Neural progenitor cell (in vitro differentiated cells): Measurements from ENCODE around the gene ORAI2. TPM values are rescaled to one million over a fixed set of nuclear protein-coding genes. Genes with fewer than 3 reads are reported as not detected.

Experiments
- DNase-seq: peaks from one replicate; pipeline ENCODE4 v3.0.0-alpha.2; 2016; ENCODE audit warnings: low spot score
- H2AFZ ChIP-seq: fragments of 200-600 bp; sonication (generic); replicated peaks from 2 replicates; pipeline ENCODE4 v1.6.1; 2016; ENCODE audit warnings: antibody characterized with exemption
- H3F3A ChIP-seq: fragments of 200-600 bp; sonication (generic); 2 replicates; pipeline ENCODE4 v1.6.1; 2016; ENCODE audit warnings: antibody characterized with exemption, low read depth
- H3K27ac ChIP-seq: fragments of 200-600 bp; sonication (generic); 2 replicates; pipeline ENCODE4 v1.5.1; 2016; ENCODE audit warnings: mild to moderate bottlenecking
- H3K27me3 ChIP-seq: fragments of 200-600 bp; sonication (generic); 2 replicates; pipeline ENCODE4 v1.6.1; 2016; ENCODE audit warnings: mild to moderate bottlenecking, moderate library complexity
- H3K36me3 ChIP-seq: fragments of 200-600 bp; sonication (generic); 2 replicates; pipeline ENCODE4 v1.5.1; 2016
- H3K4me1 ChIP-seq: fragments of 200-600 bp; sonication (generic); 2 replicates; pipeline ENCODE4 v1.6.1; 2016; ENCODE audit warnings: mixed run types
- H3K4me2 ChIP-seq: fragments of 200-600 bp; sonication (generic); 2 replicates; pipeline ENCODE4 v1.6.1; 2016
- H3K4me3 ChIP-seq: fragments of 200-600 bp; sonication (generic); 2 replicates; pipeline ENCODE4 v1.5.1; 2016
- H3K79me2 ChIP-seq: fragments of 200-600 bp; sonication (generic); 2 replicates; pipeline ENCODE4 v1.6.1; 2016; ENCODE audit warnings: low read depth
- H3K9ac ChIP-seq: fragments of 200-600 bp; sonication (generic); 2 replicates; pipeline ENCODE4 v1.6.1; 2016
- H3K9me3 ChIP-seq: fragments of 200-600 bp; sonication (generic); 2 replicates; pipeline ENCODE4 v1.5.1; 2016; ENCODE audit warnings: low read depth
- H4K20me1 ChIP-seq: fragments of 200-600 bp; sonication (generic); 2 replicates; pipeline ENCODE4 v1.6.1; 2016; ENCODE audit warnings: low read depth
- H3K27ac Mint-ChIP-seq: 3 replicates; pipeline ENCODE4 v1.8.0; 2021; ENCODE audit warnings: mixed read lengths
- H3K27me3 Mint-ChIP-seq: 2 replicates; pipeline ENCODE4 v1.8.0; 2022; ENCODE audit warnings: low read depth, mild to moderate bottlenecking, inconsistent platforms, moderate library complexity, mixed read lengths; ENCODE audit not compliant: insufficient read depth
- H3K36me3 Mint-ChIP-seq: 3 replicates; pipeline ENCODE4 v1.8.0; 2021; ENCODE audit warnings: mixed read lengths
- H3K4me1 Mint-ChIP-seq: 3 replicates; pipeline ENCODE4 v1.8.0; 2021; ENCODE audit warnings: mixed read lengths
- H3K4me3 Mint-ChIP-seq: 3 replicates; pipeline ENCODE4 v1.8.0; 2021; ENCODE audit warnings: mild to moderate bottlenecking, moderate library complexity, mixed read lengths
- H3K9me3 Mint-ChIP-seq: 3 replicates; pipeline ENCODE4 v1.8.0; 2020; ENCODE audit warnings: mixed read lengths
- CTCF ChIP-seq: fragments of 200-600 bp; sonication (generic); IDR thresholded peaks from 2 replicates; pipeline ENCODE4 v1.5.1; 2017; ENCODE audit warnings: antibody characterized with exemption, mild to moderate bottlenecking
- EZH2 ChIP-seq: fragments of 200-600 bp; sonication (generic); IDR thresholded peaks from 2 replicates; pipeline ENCODE4 v1.6.1; 2017; ENCODE audit warnings: antibody characterized with exemption, mild to moderate bottlenecking, moderate library complexity
- EZH2phosphoT487 ChIP-seq: fragments of 200-600 bp; sonication (generic); IDR thresholded peaks from 2 replicates; pipeline ENCODE4 v1.6.1; 2017; ENCODE audit warnings: antibody characterized with exemption
- total RNA-seq: library from RNA; depleted of rRNA; stranded (reverse); fragments of >200 nt; gene quantifications from 2 replicates; pipeline ENCODE4 v1.2.3, GENCODE V29; 2015; ENCODE audit warnings: low replicate concordance

Gene ORAI2
- total RNA-seq, 1 donor from 2014 or later: 15.7 TPM

GRCh38 chr7:102469351-102469971, 36.1 kb downstream of the ORAI2 start:
- Histone ChIP-seq H3K27ac (no peak overlapping the region), H3K36me3 (no peaks in the 10 kb centered on the region), H2AFZ (no peak overlapping the region), H3K79me2 (peaks cover under 1% of the 10 kb centered on the region), H3K9me3 (no peaks in the 10 kb centered on the region), H3K4me2 (no peak overlapping the region), H3K27me3 (no peaks in the 10 kb centered on the region), H3K9ac (no peak overlapping the region), H3F3A (no peaks in the 10 kb centered on the region), H3K4me3 (no peak overlapping the region), H4K20me1 (peaks cover 9% of the 10 kb centered on the region), H3K4me1 (no peaks in the 10 kb centered on the region)
- H3K9me3 Mint-ChIP-seq: no peaks in the 10 kb centered on the region
- no peak overlapping the region for H3K27ac Mint-ChIP-seq
- no peak for DNase-seq
- TF ChIP-seq CTCF: no peak
- TF ChIP-seq EZH2phosphoT487: no peak
- no peak for TF ChIP-seq EZH2
- peaks cover 11% of the 10 kb centered on the region for H3K4me1 Mint-ChIP-seq
- no peaks in the 10 kb centered on the region for H3K27me3 Mint-ChIP-seq
- no peak overlapping the region for H3K4me3 Mint-ChIP-seq
- H3K36me3 Mint-ChIP-seq: peaks cover 8% of the 10 kb centered on the region

GRCh38 chr7:102469972-102470825, 36.8 kb downstream of the ORAI2 start:
- Mint-ChIP-seq H3K36me3 (peaks cover 8% of the 10 kb centered on the region), H3K27ac (no peak overlapping the region), H3K27me3 (no peaks in the 10 kb centered on the region), H3K4me1 (peaks cover 11% of the 10 kb centered on the region), H3K4me3 (no peak overlapping the region), H3K9me3 (no peaks in the 10 kb centered on the region)
- no peaks in the 10 kb centered on the region for H3K27me3 ChIP-seq
- H3K4me2 ChIP-seq: no peak overlapping the region
- H3K9me3 ChIP-seq: no peaks in the 10 kb centered on the region
- H3K79me2 ChIP-seq: no peaks in the 10 kb centered on the region
- peaks cover 9% of the 10 kb centered on the region for H4K20me1 ChIP-seq
- H3K9ac ChIP-seq: no peak overlapping the region
- no peak overlapping the region for H3K4me3 ChIP-seq
- TF ChIP-seq EZH2 (no peak), EZH2phosphoT487 (no peak), CTCF (no peak)
- no peaks in the 10 kb centered on the region for H3K4me1 ChIP-seq
- no peaks in the 10 kb centered on the region for H3F3A ChIP-seq
- no peak for DNase-seq
- no peak overlapping the region for H3K27ac ChIP-seq
- no peaks in the 10 kb centered on the region for H3K36me3 ChIP-seq
- no peak overlapping the region for H2AFZ ChIP-seq

- H3K36me3 ChIP-seq: no peaks in the 10 kb centered on the region
- H3K27ac ChIP-seq: no peak overlapping the region
- peaks cover 5% of the 10 kb centered on the region for H3K4me1 Mint-ChIP-seq
- DNase-seq: no peak
- no peaks in the 10 kb centered on the region for H3K9me3 Mint-ChIP-seq
- no peak overlapping the region for H3K9ac ChIP-seq
- H3K9me3 ChIP-seq: no peaks in the 10 kb centered on the region
- no peaks in the 10 kb centered on the region for H3F3A ChIP-seq
- no peak overlapping the region for H3K4me3 ChIP-seq
- no peaks in the 10 kb centered on the region for H3K4me1 ChIP-seq
- no peak overlapping the region for H2AFZ ChIP-seq
- no peak overlapping the region for H3K27ac Mint-ChIP-seq
- H3K4me3 Mint-ChIP-seq: no peak overlapping the region
- TF ChIP-seq EZH2 (no peak), CTCF (no peak), EZH2phosphoT487 (no peak)
- H3K27me3 Mint-ChIP-seq: no peaks in the 10 kb centered on the region
- H3K79me2 ChIP-seq: no peaks in the 10 kb centered on the region
- H3K36me3 Mint-ChIP-seq: peaks cover 4% of the 10 kb centered on the region
- H3K4me2 ChIP-seq: no peak overlapping the region
- no peaks in the 10 kb centered on the region for H3K27me3 ChIP-seq
- H4K20me1 ChIP-seq: peaks cover 4% of the 10 kb centered on the region
These were observed 38.4 kb downstream of the ORAI2 start for GRCh38 chr7:102471791-102472125.
